Memory B cell (primary cell): Measurements from ENCODE around the gene TRAF7.

Source experiments
- ATAC-seq: fragments of 150-1000 bp; cut with Tn5 transposase; 2 replicates; pipeline ENCODE4 v1.10.0; 2021; ENCODE audit warnings: low read depth, mild to moderate bottlenecking, moderate library complexity
- DNase-seq, 2 donors: peaks; one replicate each; pipeline ENCODE4 v3.0.0; 2022; ENCODE audit warnings: low spot score in 2 of 2
- H3K27ac Mint-ChIP-seq: one replicate; pipeline ENCODE4 v1.8.0; 2022; ENCODE audit warnings: mild to moderate bottlenecking, moderate library complexity, mixed read lengths
- H3K27me3 Mint-ChIP-seq: one replicate; pipeline ENCODE4 v1.8.0; 2022; ENCODE audit warnings: mixed read lengths
- H3K36me3 Mint-ChIP-seq: one replicate; pipeline ENCODE4 v1.8.0; 2022; ENCODE audit warnings: mild to moderate bottlenecking, mixed read lengths
- H3K4me1 Mint-ChIP-seq: one replicate; pipeline ENCODE4 v1.8.0; 2022; ENCODE audit warnings: mixed read lengths
- H3K4me3 Mint-ChIP-seq: one replicate; pipeline ENCODE4 v1.8.0; 2022; ENCODE audit warnings: mild to moderate bottlenecking, moderate library complexity, mixed read lengths
- H3K9me3 Mint-ChIP-seq: one replicate; pipeline ENCODE4 v1.8.0; 2022; ENCODE audit warnings: mixed read lengths

The TRAF7 gene

GRCh38 chr16:2158262-2158638 is 2.7 kb downstream of the TRAF7 start:
- ATAC-seq (no peak), DNase-seq (no peak)
- peaks cover 50% of the 10 kb centered on the region for H3K4me1 Mint-ChIP-seq
- peak overlapping the region; percentile 43 for H3K4me3 Mint-ChIP-seq
- no peaks in the 10 kb centered on the region for H3K27me3 Mint-ChIP-seq
- no peaks in the 10 kb centered on the region for H3K9me3 Mint-ChIP-seq
- peak overlapping the region; percentile 63 for H3K27ac Mint-ChIP-seq
- H3K36me3 Mint-ChIP-seq: no peaks in the 10 kb centered on the region

- peaks cover 41% of the 10 kb centered on the region for H3K4me1 Mint-ChIP-seq
- DNase-seq (no peak), ATAC-seq (no peak)
- no peaks in the 10 kb centered on the region for H3K9me3 Mint-ChIP-seq
- H3K36me3 Mint-ChIP-seq: no peaks in the 10 kb centered on the region
- no peaks in the 10 kb centered on the region for H3K27me3 Mint-ChIP-seq
- H3K4me3 Mint-ChIP-seq: peak overlapping the region; percentile 17
- H3K27ac Mint-ChIP-seq: no peak overlapping the region
These were observed 3.7 kb downstream of the TRAF7 start for GRCh38 chr16:2159175-2159838.

DNA sequence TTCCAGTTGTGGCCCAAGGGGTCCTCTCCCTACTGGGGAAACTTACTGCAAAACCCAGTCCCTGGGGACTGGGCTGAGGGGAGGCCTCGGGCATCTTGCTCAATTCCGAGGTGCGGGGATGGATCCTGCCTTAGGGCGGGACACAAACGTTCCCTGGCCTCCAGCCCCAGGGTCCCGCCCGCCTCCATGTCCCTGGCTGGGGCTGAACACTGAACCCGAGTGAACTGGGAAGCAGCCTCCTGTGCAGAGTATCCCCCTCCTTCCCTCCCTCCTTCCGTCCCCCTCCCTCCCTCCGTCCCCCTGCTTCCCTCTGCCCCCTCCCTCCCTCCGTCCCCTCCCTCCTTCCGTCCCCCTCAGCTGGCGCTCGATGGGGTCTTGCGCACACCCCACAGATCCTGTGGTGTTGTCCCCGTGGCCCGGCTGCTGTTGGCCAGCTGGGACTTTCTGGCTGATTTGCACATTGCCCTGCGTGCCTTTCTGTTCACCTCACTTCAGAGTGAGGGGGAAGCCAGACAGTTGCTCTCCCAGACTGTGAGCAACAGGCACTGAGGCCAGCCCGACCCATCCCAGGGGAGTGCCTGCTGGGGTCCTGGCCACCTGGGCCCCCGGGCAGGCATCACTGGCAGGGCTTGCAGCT is 5.5 kb downstream of the TRAF7 start:
- DNase-seq: no peak
- H3K4me1 Mint-ChIP-seq: peaks cover 40% of the 10 kb centered on the region
- ATAC-seq: peak; percentile 43
- no peaks in the 10 kb centered on the region for H3K27me3 Mint-ChIP-seq
- peak overlapping the region; percentile 65 for H3K4me3 Mint-ChIP-seq
- H3K36me3 Mint-ChIP-seq: peaks cover 1% of the 10 kb centered on the region
- H3K27ac Mint-ChIP-seq: peak overlapping the region; percentile 55
- H3K9me3 Mint-ChIP-seq: no peaks in the 10 kb centered on the region

GRCh38 chr16:2161911-2162310 is 6.3 kb downstream of the TRAF7 start:
- no peak for DNase-seq
- Mint-ChIP-seq H3K27ac (peak overlapping the region; percentile 90), H3K4me3 (no peak overlapping the region), H3K9me3 (no peaks in the 10 kb centered on the region), H3K36me3 (peaks cover 4% of the 10 kb centered on the region), H3K27me3 (no peaks in the 10 kb centered on the region), H3K4me1 (peaks cover 32% of the 10 kb centered on the region)
- ATAC-seq: no peak

GRCh38 chr16:2162676-2163118 is 7.1 kb downstream of the TRAF7 start:
- no peak overlapping the region for H3K4me3 Mint-ChIP-seq
- peaks cover 26% of the 10 kb centered on the region for H3K4me1 Mint-ChIP-seq
- no peaks in the 10 kb centered on the region for H3K27me3 Mint-ChIP-seq
- ATAC-seq (no peak), DNase-seq (no peak)
- no peaks in the 10 kb centered on the region for H3K9me3 Mint-ChIP-seq
- peaks cover 6% of the 10 kb centered on the region for H3K36me3 Mint-ChIP-seq
- no peak overlapping the region for H3K27ac Mint-ChIP-seq

DNA sequence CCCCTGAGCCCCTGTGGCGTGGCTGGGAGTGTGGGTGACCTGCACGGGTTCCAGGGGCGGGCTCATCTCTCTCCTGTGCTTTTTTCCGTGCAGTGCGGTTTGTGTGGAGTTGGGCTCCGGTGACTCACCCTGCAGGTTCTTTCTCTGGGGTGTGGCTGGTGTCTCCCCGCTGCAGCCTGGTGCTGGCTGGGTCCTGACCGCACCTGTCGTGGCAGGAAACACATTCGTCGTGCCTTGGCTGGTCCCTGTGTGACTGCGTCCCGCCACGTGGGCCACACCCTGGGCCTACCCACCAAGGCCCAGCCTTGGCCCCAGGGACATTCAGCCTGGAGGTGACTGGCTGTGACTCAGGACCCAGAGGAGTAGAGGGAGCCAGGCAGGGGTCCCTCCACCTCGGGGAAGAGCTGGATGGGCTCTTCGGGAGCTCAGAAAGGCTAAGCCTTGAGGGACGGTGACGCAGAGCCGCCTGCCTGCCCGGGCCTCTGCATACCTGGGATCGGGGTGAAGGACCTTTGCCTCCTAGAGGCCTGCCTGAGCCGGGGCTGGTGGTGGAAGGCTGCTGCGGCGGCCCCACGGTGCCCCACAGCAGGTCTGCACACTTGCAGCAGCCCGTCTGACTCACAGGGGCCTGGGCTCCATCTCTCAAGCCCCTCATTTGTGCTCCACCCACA is 7.8 kb downstream of the TRAF7 start:
- H3K4me1 Mint-ChIP-seq: peaks cover 20% of the 10 kb centered on the region
- ATAC-seq: no peak
- peak overlapping the region; percentile 51 for H3K27ac Mint-ChIP-seq
- no peak for DNase-seq
- H3K36me3 Mint-ChIP-seq: peaks cover 8% of the 10 kb centered on the region
- H3K27me3 Mint-ChIP-seq: no peaks in the 10 kb centered on the region
- no peak overlapping the region for H3K4me3 Mint-ChIP-seq
- no peaks in the 10 kb centered on the region for H3K9me3 Mint-ChIP-seq

- Mint-ChIP-seq H3K9me3 (no peaks in the 10 kb centered on the region), H3K36me3 (peaks cover 8% of the 10 kb centered on the region), H3K27ac (no peak overlapping the region), H3K4me3 (no peak overlapping the region), H3K4me1 (peaks cover 9% of the 10 kb centered on the region), H3K27me3 (no peaks in the 10 kb centered on the region)
- ATAC-seq (no peak), DNase-seq (no peak)
These were observed 10.3 kb downstream of the TRAF7 start for GRCh38 chr16:2165861-2166260.

GRCh38 chr16:2166263-2167067 is 10.9 kb downstream of the TRAF7 start:
- Mint-ChIP-seq H3K27ac (no peak overlapping the region), H3K36me3 (peaks cover 8% of the 10 kb centered on the region), H3K9me3 (no peaks in the 10 kb centered on the region), H3K27me3 (no peaks in the 10 kb centered on the region), H3K4me3 (no peak overlapping the region), H3K4me1 (peaks cover 6% of the 10 kb centered on the region)
- DNase-seq (no peak), ATAC-seq (no peak)

DNA sequence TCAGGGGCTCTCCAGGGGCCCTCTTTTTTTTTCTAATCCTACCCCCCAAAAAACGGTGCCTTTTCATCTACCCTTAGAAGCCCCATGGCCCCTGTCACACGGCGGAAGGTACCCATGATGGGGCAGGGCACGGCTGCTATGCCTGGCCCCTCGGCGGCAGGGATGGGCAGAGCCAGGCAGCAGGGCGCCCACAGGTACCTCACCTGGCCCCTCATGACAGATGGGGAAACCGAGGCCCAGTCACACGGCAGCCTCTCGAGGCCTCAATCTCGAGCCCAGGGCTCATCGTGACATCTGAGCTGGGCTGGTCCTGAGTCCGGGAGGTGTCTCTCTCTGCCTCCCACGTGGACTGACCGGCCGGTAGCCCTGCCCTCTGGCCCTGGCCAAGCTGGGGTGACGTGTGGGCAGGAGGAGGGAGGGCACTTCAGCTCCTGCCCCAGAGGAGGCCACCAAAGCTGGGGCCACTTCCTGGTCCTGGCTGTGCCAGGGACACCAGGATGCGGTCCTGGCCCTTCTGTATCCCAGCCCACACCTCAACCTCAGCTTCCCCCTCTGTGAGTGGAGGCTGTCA is 11.6 kb downstream of the TRAF7 start:
- H3K27me3 Mint-ChIP-seq: no peaks in the 10 kb centered on the region
- H3K27ac Mint-ChIP-seq: no peak overlapping the region
- no peak for DNase-seq
- peaks cover 8% of the 10 kb centered on the region for H3K36me3 Mint-ChIP-seq
- H3K4me3 Mint-ChIP-seq: no peak overlapping the region
- peaks cover 2% of the 10 kb centered on the region for H3K4me1 Mint-ChIP-seq
- no peak for ATAC-seq
- H3K9me3 Mint-ChIP-seq: no peaks in the 10 kb centered on the region

DNA sequence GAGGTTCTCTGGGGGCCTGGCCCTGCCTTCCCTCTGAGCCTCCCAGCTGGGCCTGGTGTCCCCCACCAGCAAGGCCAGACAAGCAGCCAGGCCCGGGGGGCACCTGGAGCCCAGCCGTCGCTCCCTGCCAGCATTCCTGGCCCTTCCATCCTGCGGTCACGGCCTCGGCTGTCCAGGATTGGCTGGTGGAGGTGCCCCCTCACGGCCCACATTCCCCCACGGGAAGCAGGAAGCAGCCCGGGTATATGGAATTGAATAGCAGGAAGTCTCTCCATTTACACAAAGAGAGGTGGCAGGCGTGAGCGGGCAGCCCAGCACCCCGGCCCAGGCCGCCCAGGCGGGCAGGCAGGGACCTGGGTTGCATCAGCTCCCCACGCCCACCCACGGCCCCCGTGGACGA is 14.5 kb downstream of the TRAF7 start:
- Mint-ChIP-seq H3K4me3 (no peak overlapping the region), H3K27me3 (no peaks in the 10 kb centered on the region), H3K36me3 (peaks cover 18% of the 10 kb centered on the region), H3K4me1 (no peaks in the 10 kb centered on the region), H3K9me3 (no peaks in the 10 kb centered on the region), H3K27ac (no peak overlapping the region)
- DNase-seq (no peak), ATAC-seq (no peak)

DNA sequence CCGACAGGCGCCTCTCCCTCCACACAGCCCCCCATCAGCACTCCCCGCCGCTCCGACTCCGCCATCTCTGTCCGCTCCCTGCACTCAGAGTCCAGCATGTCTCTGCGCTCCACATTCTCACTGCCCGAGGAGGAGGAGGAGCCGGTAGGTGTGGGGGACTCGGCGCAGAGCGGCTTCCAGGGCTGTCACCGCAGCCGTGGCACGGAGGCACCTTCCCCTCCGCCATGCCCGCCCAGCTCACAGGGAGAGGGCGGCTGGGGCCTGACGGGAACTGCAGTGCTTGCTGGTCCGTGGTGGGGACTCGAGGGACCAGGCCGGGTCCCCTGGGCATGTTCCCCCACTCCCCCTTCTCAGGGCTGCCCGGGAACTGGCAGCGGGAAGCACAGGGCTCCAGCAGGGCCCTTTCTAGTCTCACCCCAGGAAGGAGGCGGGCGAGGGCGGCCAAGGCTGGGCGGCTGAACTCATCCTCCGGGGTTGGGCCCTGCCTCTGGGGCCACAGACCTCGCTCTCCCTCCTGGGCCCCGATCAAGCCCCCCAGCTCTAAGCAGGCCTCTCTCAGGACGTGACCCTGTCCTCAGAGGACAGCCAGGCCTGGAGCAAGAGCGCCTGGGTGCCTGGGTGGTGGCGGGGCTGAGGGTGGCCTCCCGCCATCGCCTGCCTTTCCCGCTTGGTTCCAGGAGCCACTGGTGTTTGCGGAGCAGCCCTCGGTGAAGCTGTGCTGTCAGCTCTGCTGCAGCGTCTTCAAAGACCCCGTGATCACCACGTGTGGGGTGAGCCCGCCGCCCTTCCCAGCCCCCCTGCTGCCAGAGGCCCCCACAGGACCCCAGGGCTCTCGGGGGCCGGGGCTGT is 15.2 kb downstream of the TRAF7 start:
- H3K36me3 Mint-ChIP-seq: peaks cover 18% of the 10 kb centered on the region
- no peak overlapping the region for H3K4me3 Mint-ChIP-seq
- H3K9me3 Mint-ChIP-seq: no peaks in the 10 kb centered on the region
- H3K4me1 Mint-ChIP-seq: no peaks in the 10 kb centered on the region
- no peak for ATAC-seq
- DNase-seq: no peak
- H3K27me3 Mint-ChIP-seq: no peaks in the 10 kb centered on the region
- no peak overlapping the region for H3K27ac Mint-ChIP-seq

DNA sequence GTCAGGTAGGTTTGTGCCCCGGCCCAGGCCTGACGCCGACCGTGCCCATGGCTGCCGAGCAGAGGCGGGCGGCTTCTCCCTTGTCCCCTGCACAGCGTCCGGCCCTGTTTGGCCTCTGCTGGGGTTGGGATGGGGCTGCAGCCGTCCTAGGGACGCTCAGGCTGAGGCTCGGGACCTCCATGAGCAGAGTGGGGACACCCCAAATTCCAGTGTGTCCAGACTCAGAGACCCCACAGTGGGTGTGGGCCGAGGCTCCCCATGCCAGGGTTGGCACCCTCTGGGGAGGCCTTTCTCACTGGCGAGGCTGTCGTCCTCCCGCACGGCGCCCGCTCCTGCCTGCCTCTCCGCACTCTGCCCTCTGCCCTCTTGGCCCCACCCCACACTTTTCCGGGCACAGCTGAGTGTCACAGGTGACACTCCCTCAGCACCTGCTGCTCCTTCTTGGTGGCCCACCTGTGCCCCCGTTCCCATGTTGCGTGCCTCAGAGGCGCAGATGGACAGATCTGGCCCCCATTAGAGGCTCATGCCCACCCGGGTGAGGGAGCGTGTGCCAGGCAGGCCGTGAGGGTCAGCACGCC is 16.1 kb downstream of the TRAF7 start:
- ATAC-seq: no peak
- no peak overlapping the region for H3K4me3 Mint-ChIP-seq
- H3K27ac Mint-ChIP-seq: no peak overlapping the region
- no peak for DNase-seq
- H3K27me3 Mint-ChIP-seq: no peaks in the 10 kb centered on the region
- H3K4me1 Mint-ChIP-seq: no peaks in the 10 kb centered on the region
- no peaks in the 10 kb centered on the region for H3K9me3 Mint-ChIP-seq
- H3K36me3 Mint-ChIP-seq: peaks cover 14% of the 10 kb centered on the region
